Kidney epithelial cell (primary cell): ENCODE data around the gene TFRC. TPM values are rescaled to one million over a fixed set of nuclear protein-coding genes. Genes with fewer than 3 reads are reported as not detected.

Experiments used
- DNase-seq: peaks from one replicate; pipeline ENCODE4 v3.0.0-alpha.2; 2010; ENCODE audit warnings: low read depth
- H3K27me3 ChIP-seq: 2 replicates; pipeline ENCODE4 v1.6.0; 2011; ENCODE audit warnings: low read length; ENCODE audit not compliant: control insufficient read depth, insufficient read depth
- H3K36me3 ChIP-seq: 2 replicates; pipeline ENCODE4 v1.5.1; 2011; ENCODE audit warnings: low read length; ENCODE audit not compliant: control insufficient read depth, insufficient read depth
- H3K4me3 ChIP-seq: 2 replicates; pipeline ENCODE4 v1.5.1; 2011; ENCODE audit warnings: low read depth, mild to moderate bottlenecking, control low read depth, low read length
- total RNA-seq: library from RNA; depleted of rRNA; stranded (reverse); fragments of >200 nt; gene quantifications from 2 replicates; pipeline ENCODE4 v1.2.3, GENCODE V29; 2015
- TF ChIP-seq, protein P1 (sequence below): IDR thresholded peaks from 2 replicates; pipeline ENCODE4 v1.5.1; 2011; ENCODE audit warnings: mild to moderate bottlenecking, moderate library complexity, low read length, control low read depth, inconsistent platforms; ENCODE audit not compliant: insufficient read depth, poor library complexity, severe bottlenecking

Gene TFRC
- total RNA-seq, 1 donor from 2014 or later, result 97.9 TPM

DNA sequence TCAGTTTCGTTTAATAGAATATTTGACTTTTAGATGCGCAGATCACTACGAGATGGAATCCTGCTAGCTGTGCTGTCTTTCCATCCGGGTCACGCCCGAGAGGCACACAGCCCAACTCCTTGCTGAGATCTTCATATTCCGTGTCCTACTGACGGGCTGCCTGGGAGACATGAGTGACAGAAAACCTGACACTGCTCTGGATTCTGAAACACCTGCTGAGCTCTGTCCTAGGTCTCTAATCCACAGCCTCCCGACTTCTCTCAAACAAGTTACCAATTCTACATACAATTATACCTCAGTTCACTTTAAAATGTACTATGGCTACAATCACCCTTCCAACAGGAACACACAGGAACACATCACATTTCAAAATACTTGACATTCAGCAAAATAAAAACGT lies 27.2 kb downstream of the TFRC start:
- no peak overlapping the region for H3K4me3 ChIP-seq
- no peak for DNase-seq
- TF ChIP-seq, protein P1, sequence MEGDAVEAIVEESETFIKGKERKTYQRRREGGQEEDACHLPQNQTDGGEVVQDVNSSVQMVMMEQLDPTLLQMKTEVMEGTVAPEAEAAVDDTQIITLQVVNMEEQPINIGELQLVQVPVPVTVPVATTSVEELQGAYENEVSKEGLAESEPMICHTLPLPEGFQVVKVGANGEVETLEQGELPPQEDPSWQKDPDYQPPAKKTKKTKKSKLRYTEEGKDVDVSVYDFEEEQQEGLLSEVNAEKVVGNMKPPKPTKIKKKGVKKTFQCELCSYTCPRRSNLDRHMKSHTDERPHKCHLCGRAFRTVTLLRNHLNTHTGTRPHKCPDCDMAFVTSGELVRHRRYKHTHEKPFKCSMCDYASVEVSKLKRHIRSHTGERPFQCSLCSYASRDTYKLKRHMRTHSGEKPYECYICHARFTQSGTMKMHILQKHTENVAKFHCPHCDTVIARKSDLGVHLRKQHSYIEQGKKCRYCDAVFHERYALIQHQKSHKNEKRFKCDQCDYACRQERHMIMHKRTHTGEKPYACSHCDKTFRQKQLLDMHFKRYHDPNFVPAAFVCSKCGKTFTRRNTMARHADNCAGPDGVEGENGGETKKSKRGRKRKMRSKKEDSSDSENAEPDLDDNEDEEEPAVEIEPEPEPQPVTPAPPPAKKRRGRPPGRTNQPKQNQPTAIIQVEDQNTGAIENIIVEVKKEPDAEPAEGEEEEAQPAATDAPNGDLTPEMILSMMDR, result no peak
- no peaks in the 10 kb centered on the region for H3K27me3 ChIP-seq
- H3K36me3 ChIP-seq, result peaks cover 3% of the 10 kb centered on the region

- DNase-seq, result no peak
- TF ChIP-seq, protein P1, result no peak
- no peak overlapping the region for H3K4me3 ChIP-seq
- no peaks in the 10 kb centered on the region for H3K27me3 ChIP-seq
- H3K36me3 ChIP-seq, result peaks cover 3% of the 10 kb centered on the region
These were observed 28.4 kb downstream of the TFRC start for GRCh38 chr3:196053487-196053886.

- DNase-seq, result no peak
- no peaks in the 10 kb centered on the region for H3K27me3 ChIP-seq
- TF ChIP-seq, protein P1, result no peak
- H3K36me3 ChIP-seq, result peaks cover 3% of the 10 kb centered on the region
- no peak overlapping the region for H3K4me3 ChIP-seq
These were observed 30.4 kb downstream of the TFRC start for GRCh38 chr3:196051282-196052076.

DNA sequence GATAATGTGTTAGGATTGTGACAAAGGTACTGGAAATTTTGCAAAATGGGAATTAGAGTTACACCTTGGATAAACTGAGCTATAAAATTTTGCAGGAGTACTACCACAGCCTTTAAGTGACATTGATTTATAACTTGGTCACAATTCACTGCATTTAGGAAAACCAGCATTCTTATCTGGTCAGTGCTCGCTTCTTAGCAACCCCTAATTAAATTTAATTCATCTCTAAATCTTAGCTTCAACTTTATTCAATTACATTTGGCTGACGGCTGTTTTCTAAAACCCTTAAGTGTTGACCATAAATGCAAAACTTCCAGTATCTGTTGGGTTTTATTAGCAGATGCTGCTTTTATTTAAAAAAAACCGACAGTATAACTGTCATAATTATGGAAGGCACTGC lies 31.3 kb downstream of the TFRC start:
- H3K27me3 ChIP-seq, result no peaks in the 10 kb centered on the region
- peaks cover 3% of the 10 kb centered on the region for H3K36me3 ChIP-seq
- H3K4me3 ChIP-seq, result no peak overlapping the region
- no peak for DNase-seq
- TF ChIP-seq, protein P1, result no peak

DNA sequence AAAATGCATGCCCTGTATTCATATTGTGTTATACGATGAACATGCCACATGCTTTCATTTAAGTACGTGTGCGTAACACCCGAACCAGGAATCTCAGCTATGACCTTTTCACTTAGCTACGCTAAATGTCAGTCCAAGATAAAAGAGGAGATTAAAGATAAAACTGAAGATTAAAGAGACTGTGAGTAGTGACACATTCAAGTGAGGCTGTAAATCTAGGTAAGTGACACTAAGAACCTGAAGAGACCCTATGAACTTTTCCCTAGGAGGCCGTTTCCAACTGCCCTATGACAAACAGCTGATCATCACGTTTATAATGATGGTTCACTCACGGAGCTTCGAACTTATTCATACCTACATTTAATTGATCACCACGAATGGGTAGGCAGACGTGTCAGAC lies 32.2 kb downstream of the TFRC start:
- TF ChIP-seq, protein P1, result no peak

GRCh38 chr3:196048922-196049598 lies 32.8 kb downstream of the TFRC start:
- TF ChIP-seq, protein P1, result no peak
- Histone ChIP-seq H3K4me3 (no peak overlapping the region), H3K27me3 (no peaks in the 10 kb centered on the region), H3K36me3 (peaks cover 1% of the 10 kb centered on the region)
- DNase-seq, result no peak

More for the DNA sequence above, 32.2 kb downstream of the TFRC start:
- H3K27me3 ChIP-seq, result no peaks in the 10 kb centered on the region
- H3K36me3 ChIP-seq, result peaks cover 3% of the 10 kb centered on the region
- no peak for DNase-seq
- H3K4me3 ChIP-seq, result no peak overlapping the region
